ENCODE measurements around the gene SH3RF3. TPM values are rescaled to one million over a fixed set of nuclear protein-coding genes. Genes with fewer than 3 reads are reported as not detected.

The SH3RF3 gene
- total RNA-seq, 4 donors from 2014 or later: 5.3 to 10.0 (median 8.0) TPM

- TF ChIP-seq, protein P1, sequence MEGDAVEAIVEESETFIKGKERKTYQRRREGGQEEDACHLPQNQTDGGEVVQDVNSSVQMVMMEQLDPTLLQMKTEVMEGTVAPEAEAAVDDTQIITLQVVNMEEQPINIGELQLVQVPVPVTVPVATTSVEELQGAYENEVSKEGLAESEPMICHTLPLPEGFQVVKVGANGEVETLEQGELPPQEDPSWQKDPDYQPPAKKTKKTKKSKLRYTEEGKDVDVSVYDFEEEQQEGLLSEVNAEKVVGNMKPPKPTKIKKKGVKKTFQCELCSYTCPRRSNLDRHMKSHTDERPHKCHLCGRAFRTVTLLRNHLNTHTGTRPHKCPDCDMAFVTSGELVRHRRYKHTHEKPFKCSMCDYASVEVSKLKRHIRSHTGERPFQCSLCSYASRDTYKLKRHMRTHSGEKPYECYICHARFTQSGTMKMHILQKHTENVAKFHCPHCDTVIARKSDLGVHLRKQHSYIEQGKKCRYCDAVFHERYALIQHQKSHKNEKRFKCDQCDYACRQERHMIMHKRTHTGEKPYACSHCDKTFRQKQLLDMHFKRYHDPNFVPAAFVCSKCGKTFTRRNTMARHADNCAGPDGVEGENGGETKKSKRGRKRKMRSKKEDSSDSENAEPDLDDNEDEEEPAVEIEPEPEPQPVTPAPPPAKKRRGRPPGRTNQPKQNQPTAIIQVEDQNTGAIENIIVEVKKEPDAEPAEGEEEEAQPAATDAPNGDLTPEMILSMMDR (IDR thresholded peaks at IDR 0.05; ENCODE audit: low read depth): no peak
These were observed 24.8 kb downstream of the SH3RF3 start for GRCh38 chr2:109153807-109154206.

- TF ChIP-seq, protein P1 (IDR thresholded peaks at IDR 0.05; ENCODE audit: low read depth): no peak
These were observed 25.2 kb downstream of the SH3RF3 start for GRCh38 chr2:109154226-109154625.

DNA sequence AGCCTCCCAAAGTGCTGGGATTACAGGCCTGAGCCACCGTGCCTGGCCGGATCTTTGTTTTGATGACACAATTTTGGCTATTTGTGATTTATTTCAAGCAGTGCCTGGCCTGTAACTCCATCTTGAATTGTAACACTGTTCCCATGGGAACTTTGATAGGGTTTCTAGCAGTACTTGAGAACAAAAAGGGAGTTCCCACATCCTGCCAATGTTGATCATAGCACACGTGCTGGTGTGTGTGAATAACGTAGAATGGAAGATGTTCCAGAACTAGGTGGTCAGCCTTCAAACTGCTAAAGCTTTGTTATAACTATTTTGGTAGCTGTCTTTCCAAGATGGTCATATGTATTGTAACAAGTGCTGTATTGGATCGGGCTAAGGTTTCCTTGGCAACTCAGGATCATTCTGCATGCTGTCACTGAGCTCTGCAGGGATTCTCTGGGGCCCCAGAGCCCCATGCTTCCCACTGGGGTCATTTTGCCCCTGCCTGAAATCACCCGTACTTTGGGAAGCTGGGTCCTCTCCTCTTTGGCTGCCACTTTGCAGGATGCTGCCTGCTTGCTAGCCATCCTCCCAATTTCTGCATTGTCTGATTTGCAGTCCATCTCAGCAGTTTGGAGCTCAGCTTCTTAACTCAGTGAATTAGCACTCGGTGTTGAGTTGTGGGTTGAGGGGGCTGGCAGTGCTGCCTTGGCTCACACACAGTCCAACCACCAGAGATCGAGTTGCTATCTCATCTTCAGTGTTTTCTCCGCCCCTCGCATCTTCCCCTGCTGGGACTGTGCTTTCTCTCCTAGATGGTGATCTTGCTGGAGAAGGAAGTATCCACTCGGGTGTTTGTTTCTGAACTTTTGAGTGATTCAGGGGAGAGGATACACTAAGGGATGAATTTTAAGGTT, 26.8 kb downstream of the SH3RF3 start:
- TF ChIP-seq, protein P1 (IDR thresholded peaks at IDR 0.05; ENCODE audit: low read depth): no peak

DNA sequence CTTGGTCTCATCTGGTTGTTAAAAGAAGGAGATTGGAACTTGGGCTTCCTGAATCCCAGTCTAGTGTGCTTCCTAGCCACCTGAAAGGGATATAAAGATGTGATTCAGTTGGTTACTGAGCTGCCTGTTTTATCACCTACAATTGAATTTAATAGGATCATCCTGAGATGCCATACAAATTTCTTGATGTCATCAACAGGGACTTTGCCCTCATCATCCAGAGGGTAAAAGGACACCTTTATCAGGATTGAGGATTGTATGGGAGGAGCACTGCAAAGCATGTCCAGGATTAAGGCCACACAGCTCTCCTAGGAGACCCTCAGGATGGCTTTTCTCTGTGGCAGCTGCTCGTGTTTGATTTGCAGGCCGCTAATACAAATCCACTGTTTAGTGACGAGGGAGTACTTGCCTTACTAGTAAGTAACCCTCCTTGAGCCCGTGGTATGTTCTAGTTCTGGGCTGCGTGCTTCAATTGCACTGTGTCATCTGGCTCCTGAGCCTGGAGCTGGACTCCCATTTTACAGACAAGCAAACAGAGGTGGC, 28.6 kb downstream of the SH3RF3 start:
- TF ChIP-seq, protein P1 (IDR thresholded peaks at IDR 0.05; ENCODE audit: low read depth): no peak

DNA sequence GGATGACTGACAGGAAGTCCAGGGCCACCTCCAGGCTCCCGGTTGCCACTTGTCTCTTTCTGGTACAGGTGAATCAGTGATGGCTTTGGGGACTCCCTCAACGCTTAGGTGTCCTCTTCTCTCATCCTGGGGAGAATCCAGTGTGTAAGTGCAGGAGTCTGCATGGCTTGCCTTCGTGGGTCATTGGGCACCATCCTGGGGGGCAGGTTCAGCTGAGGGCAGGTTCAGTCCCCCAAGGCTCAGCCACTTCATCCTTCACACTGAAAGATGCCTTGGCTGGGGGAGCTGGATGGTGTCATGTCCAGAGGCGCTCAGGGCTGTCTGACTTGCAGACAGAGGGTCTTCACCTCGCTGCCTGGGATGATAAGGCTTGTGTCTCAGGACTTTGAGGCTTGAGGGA, 29.2 kb downstream of the SH3RF3 start:
- TF ChIP-seq, protein P1 (IDR thresholded peaks at IDR 0.05; ENCODE audit: low read depth): no peak

- TF ChIP-seq, protein P1 (IDR thresholded peaks at IDR 0.05; ENCODE audit: low read depth): no peak
These were observed 30.1 kb downstream of the SH3RF3 start for GRCh38 chr2:109159096-109159495.

DNA sequence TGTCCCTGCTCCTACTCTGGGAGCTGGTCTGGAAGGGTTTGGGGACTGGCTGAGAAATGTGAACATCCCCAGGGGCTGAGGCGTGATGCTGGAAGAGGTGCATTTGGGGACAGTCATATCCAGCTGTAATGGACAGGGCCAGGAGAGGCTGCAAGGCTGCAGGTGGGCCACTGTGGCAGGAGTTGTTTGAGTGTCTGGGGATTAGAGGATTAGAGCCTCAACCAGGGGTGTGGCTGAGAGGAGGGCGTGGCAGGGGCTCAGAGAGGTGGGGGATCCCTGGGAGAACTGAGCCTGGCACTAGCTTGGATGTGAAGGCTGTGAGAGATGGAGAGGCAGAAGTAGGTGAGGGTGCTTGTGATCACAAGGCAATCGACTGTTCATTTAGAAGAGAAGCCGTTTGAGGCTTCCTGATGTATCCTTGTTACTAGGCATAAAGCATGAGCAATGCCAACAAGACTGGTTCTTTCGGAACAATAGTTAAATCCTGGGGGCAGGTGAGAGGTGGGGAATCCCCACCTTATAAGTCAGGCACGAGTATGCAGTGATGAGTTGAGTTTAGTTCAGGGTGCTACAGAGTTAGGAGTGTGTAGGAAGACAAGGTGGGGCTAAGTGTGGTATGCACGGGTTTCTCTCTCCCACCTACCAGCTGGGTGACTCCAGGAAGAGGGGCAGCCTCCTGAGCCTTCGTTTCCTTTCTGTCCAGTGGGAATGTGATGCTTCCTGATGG, 31.9 kb downstream of the SH3RF3 start:
- TF ChIP-seq, protein P1 (IDR thresholded peaks at IDR 0.05; ENCODE audit: low read depth): no peak
